Activated T-helper 1 cell treated with anti-CD3 and anti-CD28 coated beads, Interleukin-2, amount 50 U/mL, for 16 hours (primary cell): ENCODE results near the gene CEP170B.
"Not testable (repeated sequence)": the region's sequence is repeated elsewhere in the genome, so short reads cannot be mapped to it uniquely, and the experiment has no call there.

Experiments
- DNase-seq, 2 donors: peaks; one replicate each; pipeline ENCODE4 v3.0.0-alpha.2; 2020; ENCODE audit warnings: low read depth in 1 of 2, low spot score in 1 of 2

CEP170B gene

DNA sequence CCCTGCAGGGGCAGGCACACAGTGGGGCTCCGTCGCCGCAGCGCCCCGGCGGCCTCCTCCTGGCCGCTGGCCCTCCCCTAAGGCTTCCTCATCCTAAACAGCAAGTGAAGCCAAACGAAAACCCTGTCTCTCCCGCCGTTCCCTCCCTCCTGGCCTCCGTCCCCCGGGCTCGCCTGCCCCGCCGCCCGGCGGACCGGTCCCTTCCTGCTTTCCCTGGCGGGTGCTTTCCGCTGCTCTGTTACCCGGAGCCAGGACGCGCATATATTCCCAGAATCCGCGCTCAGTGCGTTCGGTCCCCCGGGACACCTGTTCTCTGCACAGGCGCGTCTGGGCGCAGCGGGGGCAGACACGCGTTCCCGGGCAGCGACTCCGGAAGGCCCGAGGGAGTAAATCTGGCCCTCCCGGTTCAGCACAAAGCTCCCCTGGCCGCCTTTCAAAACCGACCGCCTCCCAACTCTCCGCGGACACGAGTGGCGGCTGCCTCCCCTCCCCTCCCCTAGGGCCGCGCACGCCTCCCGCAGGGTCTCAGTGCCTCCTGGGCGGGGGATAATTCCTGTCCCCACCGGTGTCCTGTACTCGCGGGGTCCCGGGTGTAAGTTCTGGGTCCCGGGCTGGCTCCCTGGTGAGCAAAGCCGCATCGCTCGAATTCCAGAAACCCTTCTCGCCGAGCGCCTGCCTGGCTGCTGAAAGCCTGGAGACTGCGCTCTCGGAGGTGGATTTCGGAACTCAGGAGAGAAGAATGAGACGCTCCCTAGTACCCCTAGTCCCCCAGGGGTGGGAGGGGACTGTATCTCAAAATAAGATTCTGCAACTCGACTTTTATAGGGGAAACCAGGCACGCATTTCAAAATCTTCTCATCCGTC is 21.4 kb upstream of the CEP170B start:
- DNase-seq, result no peak

DNA sequence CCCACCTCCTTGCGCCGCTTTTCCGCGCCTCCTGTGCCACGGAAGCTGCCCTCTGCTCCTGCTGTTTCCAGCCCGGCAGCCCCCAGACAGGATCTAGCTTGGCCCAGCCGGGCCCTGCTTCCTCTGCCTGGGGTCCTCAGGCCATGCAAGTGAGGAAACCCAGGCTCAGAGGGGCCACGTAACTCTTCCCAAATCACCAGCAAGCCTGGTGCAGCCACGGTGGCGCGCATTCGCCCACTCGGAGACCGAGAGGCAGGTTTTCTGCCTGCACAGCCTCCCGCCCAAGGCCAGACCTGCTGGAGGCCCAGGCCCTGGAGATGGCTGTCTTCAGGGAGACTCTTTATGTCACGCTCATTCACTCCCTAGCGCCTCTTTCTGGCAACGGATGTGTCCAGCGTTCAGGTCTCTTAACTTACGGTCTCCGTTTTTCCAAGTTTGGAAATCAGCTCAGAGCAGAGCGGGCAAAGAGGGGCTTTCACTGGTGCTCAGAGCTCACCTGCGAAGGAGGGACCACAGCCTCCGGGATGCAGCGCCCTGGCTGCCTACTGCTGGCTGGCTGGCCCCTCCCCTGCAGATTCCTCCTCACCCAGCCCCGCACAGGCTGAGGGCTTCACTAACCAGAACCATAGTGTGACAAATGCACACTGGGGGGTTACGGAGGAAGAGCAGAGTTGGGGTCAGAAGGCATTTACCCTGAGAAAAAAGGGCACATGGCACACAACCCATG is 20.6 kb upstream of the CEP170B start:
- DNase-seq, result no peak

DNA sequence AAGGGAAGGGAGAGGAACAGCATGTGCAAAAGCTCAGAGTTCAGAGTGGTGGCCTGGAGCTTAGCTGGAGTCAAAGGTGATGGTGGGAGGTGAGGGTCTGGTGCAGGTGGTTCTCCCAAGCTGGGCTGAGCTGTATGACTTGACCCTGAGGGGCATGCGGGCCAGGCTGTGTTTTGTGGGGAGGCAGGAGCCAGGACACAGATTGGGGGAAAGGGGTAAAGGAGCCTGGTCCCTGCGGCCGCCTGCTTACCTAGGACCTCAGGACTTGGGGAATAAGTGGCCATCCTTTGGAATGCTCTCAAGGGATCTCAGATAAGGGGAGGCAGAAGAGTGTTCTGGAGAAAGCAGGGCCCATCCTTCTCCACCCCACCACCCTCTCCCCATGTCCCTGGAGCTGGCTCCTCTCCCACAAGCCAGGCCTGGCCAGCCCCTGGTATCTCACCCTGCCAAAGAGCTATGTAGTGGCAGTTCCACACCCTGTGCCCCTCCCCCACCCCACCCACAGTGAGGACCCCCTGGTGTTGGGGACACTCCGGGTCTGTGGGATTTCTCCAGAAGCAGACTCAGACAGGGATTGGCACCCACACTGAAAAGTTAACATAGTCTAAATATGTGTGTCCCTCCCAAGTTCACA is 19.9 kb upstream of the CEP170B start:
- DNase-seq, result no peak

DNA sequence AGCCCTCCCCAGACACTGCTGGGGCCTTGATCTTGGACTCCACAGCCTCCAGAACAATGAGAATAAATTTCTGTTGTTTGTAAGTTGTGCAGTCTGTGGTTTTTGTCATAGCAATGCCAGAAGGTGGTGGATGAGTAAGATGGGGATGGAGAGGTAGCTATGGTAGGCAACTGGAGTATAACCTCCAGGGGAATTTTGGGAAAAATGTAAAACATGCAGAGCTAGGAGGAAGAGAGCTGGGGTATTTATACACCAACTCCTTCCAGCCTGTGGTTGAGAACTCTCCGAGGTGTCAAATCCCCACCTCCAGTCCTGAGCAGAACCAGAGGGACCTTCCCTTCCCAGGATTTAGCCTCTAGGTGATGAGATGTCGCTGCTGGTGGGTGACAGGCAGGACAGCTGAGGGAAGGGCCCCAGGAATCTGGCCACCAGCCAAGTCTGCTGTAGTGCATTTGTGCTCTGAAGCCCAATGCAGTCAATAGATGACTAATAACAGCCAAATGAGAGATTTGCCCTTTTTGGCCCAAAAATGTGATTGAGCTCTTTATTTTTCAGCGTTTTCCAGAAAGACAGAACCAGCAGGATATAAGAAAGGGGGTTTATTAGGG is 19.1 kb upstream of the CEP170B start:
- no peak for DNase-seq

DNA sequence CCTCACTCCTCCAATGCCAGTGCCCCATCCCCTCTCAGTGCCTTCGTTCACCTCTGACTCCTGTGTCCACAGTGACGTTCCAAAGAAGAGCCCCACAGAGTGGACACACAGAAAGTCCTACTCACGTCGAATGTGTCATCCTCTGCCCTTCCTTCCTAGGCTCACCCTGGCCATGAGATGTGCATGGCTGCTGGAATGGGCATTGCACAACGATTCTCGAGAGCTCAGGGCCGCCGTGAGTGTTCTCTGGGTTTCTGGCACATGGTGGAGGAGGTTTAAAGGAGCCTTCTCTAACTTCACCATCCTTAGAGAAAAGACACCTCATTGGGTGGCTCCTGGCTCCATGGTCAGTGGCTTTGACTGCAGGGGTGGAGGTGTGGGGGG is 12.8 kb upstream of the CEP170B start:
- DNase-seq, result no peak

DNA sequence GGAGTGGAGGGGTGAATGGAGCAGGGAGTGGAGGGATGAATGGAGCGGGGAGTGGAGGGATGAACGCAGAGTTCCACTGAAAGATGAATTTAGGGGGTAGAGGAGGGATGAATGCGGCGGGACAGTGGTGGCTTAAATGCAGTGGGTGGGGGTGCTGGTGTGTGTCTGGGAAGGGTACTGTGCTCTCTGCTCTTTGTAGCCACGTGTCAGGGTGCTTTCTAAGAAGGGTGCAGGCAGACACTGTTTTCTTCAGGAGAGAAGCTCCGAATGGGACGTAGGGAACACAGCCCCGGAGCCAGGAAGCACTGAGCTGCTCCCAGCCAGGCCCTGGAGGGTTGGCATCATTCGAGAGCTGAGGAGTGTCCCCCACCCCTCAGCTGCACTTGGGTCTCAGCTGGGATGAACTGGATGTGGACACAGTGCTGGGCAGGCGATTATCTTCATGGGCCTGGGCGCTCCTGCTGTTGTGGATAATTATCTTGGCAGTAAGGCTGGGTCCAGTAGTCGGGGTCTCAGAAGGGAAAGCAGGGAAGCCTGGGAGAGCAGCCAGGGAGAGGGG is 9.5 kb upstream of the CEP170B start:
- no peak for DNase-seq

DNA sequence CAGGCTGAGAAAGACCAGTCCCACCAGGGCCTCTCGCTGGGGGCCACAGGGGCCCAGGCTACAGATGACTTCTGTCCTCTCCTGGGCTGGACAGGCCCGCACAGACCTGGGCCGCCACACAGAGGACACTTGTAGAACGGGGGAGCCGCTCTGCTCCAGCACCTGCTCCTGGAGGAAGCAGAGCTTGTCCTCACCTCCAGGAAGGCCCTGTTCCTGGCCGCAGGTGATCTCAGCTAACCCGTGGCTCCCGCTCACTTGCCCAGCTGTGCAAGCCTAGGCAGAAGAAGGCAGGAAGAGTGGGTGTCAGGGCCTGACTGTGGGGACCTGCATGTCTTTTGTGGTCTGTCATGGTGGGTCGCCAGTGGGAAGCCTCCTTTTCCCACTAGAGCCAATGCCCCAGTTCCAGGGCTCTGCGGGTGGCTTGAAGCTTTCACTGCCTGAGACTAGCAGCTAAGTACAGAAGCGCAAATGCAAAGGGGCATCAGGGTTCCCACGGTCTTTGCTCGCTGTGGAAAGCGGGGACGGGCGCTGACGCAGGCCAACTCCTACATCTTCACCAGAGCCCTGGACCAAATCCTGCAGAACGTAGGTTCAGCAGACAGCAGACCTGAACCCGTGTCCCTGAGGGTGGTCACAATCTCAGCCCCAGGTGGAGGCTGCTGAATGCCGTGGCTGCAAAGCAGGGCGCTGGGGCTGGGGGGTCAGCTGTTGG is 8.8 kb upstream of the CEP170B start:
- DNase-seq, result no peak

DNA sequence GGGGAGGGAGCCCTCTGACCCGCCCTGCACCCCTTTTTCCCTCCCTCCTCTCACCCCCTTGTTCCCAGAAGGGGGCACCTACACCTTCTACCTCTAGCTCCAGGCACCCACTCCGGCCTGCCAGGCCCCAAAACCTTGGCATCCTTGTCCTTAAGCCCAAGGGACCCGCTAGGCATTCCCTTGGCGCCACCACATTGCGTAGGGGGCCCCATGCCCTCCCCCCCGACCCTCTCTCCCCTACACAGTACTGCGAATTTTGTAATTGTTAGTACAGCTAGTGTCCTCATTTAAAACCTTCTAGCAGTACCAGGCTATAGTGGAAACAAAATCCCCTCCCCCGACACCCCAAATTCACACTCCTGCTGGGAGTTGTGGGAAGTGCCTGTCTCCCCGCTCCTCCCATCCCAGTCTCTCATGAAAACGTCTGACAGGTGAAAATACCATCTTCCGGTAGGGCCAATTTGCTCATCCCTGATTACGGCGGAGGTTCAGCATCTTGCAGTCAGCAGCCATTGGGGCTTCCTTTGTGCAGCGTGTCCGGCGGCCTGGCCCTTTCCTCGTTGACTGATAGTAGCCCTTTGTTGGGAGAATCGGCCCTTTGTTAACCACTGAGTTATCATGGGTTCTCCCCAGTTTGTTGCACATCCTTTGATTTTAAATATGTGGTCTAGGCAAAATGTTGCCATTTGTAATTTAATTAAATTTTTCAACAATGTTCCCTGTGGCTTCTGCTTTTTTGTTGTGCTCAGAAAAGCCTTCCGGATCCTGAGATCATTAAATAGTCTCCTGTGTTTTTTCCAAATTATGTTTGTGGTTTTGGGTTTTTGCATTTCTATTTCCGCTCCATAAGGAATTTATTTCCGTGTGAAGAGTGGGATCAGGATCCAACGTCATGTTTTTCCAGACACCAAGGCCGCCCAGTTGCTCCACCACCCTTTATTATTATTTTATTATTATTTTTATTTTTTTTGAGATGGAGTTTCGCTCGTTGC is 7.9 kb upstream of the CEP170B start:
- DNase-seq, result no peak

DNA sequence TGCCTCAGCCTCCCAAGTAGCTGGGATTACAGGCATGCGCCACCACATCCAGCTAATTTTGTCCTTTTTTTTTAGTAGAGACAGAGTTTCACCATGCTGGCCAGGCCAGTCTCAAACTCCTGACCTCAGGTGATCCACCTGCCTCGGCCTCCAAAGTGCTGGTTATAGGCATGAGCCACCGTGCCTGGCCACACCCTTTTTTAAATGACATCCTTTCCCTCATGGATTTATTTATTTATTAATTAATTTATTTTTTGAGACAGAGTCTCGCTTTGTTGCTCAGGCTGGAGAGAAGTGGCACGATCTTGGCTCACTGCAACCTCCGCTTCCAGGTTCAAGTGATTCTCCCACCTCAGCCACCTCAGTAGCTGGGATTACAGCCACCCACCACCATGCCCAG is 7.1 kb upstream of the CEP170B start:
- not testable (repeated sequence) for DNase-seq

DNA sequence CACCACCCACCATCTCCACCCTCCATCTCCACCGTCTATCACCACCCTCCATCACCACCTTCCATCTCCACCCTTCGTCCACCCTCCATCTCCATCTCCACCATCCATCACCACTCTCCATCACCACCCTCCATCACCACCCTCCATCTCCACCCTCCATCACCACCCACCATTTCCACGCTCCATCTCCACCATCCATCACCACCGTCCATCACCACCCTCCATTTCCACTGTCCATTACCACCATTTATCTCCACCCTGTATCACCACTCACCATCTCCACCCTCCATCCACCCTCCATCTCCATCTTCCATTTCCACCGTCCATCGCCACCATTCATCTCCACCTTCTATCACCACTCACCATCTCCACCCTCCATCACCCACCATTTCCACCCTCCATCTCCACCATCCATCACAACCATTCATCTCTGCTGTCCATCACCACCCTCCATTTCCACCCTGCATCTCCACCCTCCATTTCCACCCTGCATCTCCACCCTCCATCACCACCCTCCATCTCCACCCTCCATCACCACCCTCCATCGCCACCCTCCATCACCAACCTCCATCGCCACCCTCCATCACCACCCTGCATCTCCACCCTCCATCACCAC is 6.1 kb upstream of the CEP170B start:
- no peak for DNase-seq

DNA sequence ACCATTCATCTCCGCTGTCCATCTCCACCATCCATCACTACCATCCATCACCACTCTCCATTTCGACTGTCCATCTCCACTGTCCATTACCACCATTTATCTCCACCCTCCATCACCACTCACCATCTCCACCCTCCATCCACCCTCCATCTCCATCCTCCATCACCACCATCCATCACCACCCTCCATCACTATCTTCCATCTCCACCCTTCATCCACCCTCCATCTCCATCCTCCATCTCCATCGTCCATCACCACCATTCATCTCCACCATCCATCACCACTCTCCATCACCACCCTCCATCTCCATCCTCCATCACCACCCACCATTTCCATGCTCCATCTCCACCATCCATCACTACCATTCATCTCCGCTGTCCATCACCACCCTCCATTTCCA is 5.2 kb upstream of the CEP170B start:
- no peak for DNase-seq

DNA sequence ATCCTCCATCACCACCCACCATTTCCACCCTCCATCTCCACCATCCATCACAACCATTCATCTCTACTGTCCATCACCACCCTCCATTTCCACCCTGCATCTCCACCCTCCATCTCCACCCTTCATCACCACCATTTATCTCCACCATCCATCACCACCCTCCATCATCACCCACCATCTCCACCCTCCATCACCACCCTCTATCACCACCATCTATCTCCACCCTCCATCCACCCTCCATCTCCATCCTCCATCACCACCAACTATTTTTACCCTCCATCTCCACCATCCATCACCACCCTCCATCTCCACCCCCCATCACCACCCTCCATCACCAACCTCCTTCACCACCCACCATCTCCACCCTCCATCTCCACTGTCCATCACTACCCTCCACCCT is 4.7 kb upstream of the CEP170B start:
- no peak for DNase-seq

DNA sequence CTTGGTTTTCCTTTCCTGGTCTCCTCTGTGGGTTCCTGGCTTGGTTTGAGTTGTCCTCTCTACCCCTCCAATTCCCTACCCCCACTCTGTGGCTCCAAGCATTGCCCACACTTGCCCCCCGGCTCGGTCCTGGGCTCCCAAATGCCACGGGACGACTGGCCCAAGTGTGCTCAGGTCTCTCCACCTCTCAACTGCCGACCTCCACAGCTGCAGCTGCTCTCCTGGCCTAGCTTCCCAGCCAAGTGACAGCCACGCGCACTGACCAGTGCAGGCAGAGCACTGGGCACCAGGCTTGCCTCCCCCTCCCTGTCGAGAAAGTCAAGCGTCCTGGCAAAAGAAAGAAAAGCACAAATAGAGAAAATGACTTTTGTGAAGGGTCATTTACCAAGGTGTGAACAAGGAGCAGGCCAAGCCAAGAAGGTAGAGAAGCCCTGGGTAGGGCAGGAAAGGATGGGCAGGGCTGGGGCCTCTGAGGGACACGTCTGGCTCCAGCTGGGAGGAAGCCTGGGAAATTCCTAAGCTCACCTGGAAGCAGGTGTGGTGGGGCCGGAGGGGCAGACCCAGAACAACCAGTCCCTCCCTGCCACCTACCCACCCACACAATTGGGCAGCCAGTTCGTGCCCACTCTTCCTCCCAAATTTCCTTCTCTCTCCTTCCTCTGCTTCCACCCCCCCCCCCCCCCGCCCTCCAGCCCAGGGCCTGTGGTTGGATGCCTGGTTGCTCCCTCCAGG is 1.8 kb upstream of the CEP170B start:
- no peak for DNase-seq

DNA sequence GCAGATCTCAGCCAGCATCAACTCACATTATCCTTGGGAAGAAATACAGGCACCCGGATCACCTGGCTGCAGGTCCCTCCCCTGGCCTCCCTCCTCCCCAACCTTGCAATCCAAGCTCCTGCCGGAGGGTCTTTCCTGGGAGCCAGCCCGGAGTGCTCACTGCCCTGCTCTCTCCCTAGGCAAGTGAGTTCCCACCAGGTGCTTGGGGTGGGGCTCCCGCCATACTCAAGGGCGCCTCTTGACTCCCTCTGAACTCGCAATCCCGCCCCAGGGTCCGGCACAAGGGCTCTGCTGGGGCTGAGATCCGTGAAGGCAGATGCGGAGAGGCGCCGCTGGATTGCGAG is 1.2 kb upstream of the CEP170B start:
- DNase-seq, result no peak

DNA sequence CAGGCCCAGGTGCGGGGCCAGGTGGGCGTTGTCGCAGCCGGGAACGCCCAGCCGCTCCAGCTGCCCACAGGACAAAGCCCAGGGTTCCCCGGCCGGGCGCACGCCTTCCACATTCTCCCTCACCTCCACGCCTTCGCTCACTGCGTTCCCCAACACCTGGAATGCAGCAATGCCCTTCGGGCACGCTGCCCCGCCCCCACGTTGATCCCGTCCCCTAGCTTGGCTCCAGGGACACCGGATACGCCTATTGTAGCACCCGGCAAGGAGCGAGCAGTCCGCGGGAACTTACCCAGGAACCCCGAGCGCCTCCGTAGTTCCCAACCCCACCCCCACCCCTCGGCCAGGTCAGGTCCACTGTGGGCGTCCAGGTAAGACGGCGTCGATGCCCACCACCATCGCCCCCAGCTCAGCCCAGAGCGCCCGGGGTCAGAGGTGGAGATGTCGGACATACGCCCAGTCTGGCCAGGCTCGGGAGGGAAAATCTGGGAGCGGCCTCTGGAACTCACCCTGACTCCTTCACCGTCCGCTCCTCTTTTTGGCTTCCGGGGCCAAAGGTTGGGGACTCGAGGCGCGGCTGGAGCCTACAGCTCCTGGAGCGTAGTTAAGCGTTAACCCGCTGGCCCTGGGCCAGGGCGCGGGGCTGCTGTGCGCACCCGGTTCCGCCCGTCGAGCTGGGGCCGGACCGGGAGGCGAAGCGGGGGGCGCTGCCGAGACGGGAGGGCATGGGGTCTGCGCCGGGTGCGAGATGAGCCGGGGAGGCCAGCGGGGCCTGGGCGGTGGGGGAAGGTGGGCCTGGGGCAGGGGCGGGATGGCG is 594 bp upstream of the CEP170B start:
- no peak for DNase-seq

DNA sequence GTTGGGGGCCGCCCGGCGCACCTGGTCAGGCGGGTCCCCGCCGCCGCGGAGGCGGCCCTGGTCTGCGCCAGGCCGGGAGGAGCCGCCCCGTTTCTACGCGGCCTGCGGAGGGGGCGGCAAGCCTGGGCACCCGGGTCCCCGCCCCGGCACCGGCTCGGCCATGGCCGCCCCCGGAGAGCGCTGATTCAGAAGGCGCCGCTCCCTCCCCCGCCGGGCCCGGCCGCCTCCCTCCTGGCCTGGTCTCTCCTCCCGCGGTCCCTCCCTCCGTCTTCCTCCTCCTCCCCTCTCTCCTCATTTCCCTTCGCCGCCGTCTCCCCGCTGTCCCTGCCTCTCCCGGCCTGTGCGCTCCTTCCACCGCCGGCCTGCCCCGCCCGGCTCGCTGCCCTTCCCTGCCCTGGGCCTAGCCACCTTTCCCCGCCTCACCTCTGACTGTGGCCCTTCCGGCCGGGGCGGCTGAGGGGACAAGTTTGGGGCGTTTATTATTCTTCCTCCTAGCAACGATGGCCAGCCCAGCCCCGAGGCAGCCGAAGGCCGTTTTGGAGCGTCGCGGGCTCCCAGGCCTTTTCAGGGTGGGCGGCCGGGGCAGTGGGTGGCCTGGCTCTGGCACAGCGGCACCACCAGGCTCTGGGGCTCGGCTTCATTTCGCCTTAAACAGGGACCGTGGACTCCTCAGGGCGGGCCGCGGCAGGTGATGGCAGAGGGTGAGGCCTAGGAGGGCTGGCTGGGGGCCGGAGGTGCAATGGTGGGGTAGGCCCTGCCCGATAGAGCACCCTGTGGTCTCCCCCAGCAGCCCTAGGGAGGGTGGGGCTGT is 768 bp downstream of the CEP170B start:
- DNase-seq, result no peak
